ENCODE results near the gene POC5. TPM values are rescaled to one million over a fixed set of nuclear protein-coding genes. Genes with fewer than 3 reads are reported as not detected.
A peak's percentile ranks its signal among the peaks of the same experiment; 100 is the strongest.

Gene POC5
- total and polyA plus RNA-seq, 2 of the 8 experiments (the other 6 are each of a cell fraction or from before 2014, with no cell fraction given) = 11.2 to 12.1 TPM

- TF ChIP-seq TCF12 (IDR thresholded peaks at IDR 0.05; ENCODE audit: low read depth, low read length) (no peak), MAFK (IDR thresholded peaks at IDR 0.05; ENCODE audit: low read depth, low read length) (no peak), TEAD4 (IDR thresholded peaks at IDR 0.05; ENCODE audit: low read depth, low read length) (no peak), TAF7 (optimal IDR thresholded peaks at IDR 0.05; ENCODE audit: borderline replicate concordance, low read depth, low read length) (no peak), SUZ12 (IDR thresholded peaks at IDR 0.05; ENCODE audit: low read length) (no peak), EP300 (IDR thresholded peaks at IDR 0.05; ENCODE audit: borderline replicate concordance in 1 of 2, low read depth in 2 of 2, low read length in 2 of 2) (no peak), CREB1 (IDR thresholded peaks at IDR 0.05) (no peak), TAF1 (IDR thresholded peaks at IDR 0.05; ENCODE audit: low read depth, low read length) (no peak), CTBP2 (IDR thresholded peaks at IDR 0.05; ENCODE audit: borderline replicate concordance, insufficient read depth, insufficient read length, low read length) (no peak), POLR2AphosphoS5 (IDR thresholded peaks at IDR 0.05; ENCODE audit: low read depth, low read length) (no peak), SIRT6 (IDR thresholded peaks at IDR 0.05; ENCODE audit: low read length) (no peak), GABPA (IDR thresholded peaks at IDR 0.05; ENCODE audit: borderline replicate concordance, insufficient read depth, low read length) (no peak), KDM5A (IDR thresholded peaks at IDR 0.05; ENCODE audit: low read length) (no peak), MAX (IDR thresholded peaks at IDR 0.05) (no peak)
- H2BK5ac ChIP-seq (ENCODE audit: low read depth, low read length) = no peak overlapping the region
- FAIRE-seq (no peak), DNase-seq (ENCODE audit: low read depth in 1 of 2, low spot score in 2 of 2) (no peak)
- H4K8ac ChIP-seq (ENCODE audit: extremely low read depth, insufficient read depth, low read length) = peak overlapping the region; percentile 53; the same call in 1 of the 2 replicates
- no peak overlapping the region; a peak in 1 of 7 replicates for H3K9ac ChIP-seq (replicated peaks in 1 of 4; ENCODE audit: extremely low read depth in 1 of 4, low read depth in 3 of 4, low read length in 3 of 4)
- H3K56ac ChIP-seq (replicated peaks; ENCODE audit: insufficient read length, low read depth, low read length) = no peak overlapping the region
- no peaks in the 10 kb centered on the region for H3K79me1 ChIP-seq (ENCODE audit: low read depth, low read length)
- no peak overlapping the region for H2BK12ac ChIP-seq (ENCODE audit: low read depth, low read length)
- H2BK120ac ChIP-seq (replicated peaks; ENCODE audit: low read depth, low read length) = no peak overlapping the region
- no peaks in the 10 kb centered on the region for H3K23me2 ChIP-seq (ENCODE audit: low read depth, low read length)
- peaks cover 0 to 3% (median 1%) of the 10 kb centered on the region in 4 experiments; a peak in 3 of 7 replicates for H3K4me1 ChIP-seq (replicated peaks in 1 of 4; ENCODE audit: control insufficient read depth in 3 of 4, insufficient read depth in 4 of 4, low read length in 3 of 4)
- 97% methylated on average over 19 of the region's 19 CpGs; no CpG with 5 or more reads in 1 of the 2 experiments for WGBS, 2 experiments (ENCODE audit: extremely low coverage in 1 of 2, insufficient coverage in 1 of 2, insufficient read length in 1 of 2, insufficient replicate concordance in 2 of 2, low coverage in 1 of 2, low lambda C conversion rate in 2 of 2, missing lambda C conversion rate in 1 of 2)
- H2BK20ac ChIP-seq (ENCODE audit: low read length) = no peak overlapping the region
- no peaks in the 10 kb centered on the region for H4K20me1 ChIP-seq (replicated peaks in 1 of 2; ENCODE audit: control insufficient read depth in 1 of 2, insufficient read depth in 2 of 2, low read length in 2 of 2)
- H3K23ac ChIP-seq (ENCODE audit: insufficient read length) = no peak overlapping the region
- no peak overlapping the region; the same call in 1 of the 2 replicates for H2AFZ ChIP-seq (ENCODE audit: low read length)
- no peak overlapping the region for H2BK15ac ChIP-seq (ENCODE audit: low read length)
- H3K36me3 ChIP-seq (ENCODE audit: control insufficient read depth in 2 of 4, insufficient read depth in 4 of 4, low read length in 3 of 4) = no peaks in the 10 kb centered on the region
- H4K5ac ChIP-seq (ENCODE audit: insufficient read length, low read depth, low read length) = no peak overlapping the region
- no peak overlapping the region for H3K14ac ChIP-seq (ENCODE audit: insufficient read length)
- no peaks in the 10 kb centered on the region for H3K9me3 ChIP-seq (ENCODE audit: insufficient read depth in 2 of 2, low read depth in 1 of 2, low read length in 1 of 2)
- ChIA-PET POLR2A (ENCODE audit: partially characterized antibody) (interaction anchor here (0.8 kb wide), 1 partner anchor 43 kb away, joined by 4 read pairs; no protein-coding TSS in a partner anchor), CTCF (ENCODE audit: partially characterized antibody) (interaction anchor here (0.6 to 2.9 kb wide), 5 partner anchors 10 to 671 kb away, joined by 3 to 9 read pairs (median 4); no protein-coding TSS in a partner anchor)
- H3K27me3 ChIP-seq (replicated peaks in 1 of 4; ENCODE audit: control insufficient read depth in 3 of 4, extremely low read depth in 1 of 4, insufficient read depth in 3 of 4, low read length in 3 of 4) = no peaks in the 10 kb centered on the region
- no peak overlapping the region for H3K4me2 ChIP-seq (ENCODE audit: insufficient read depth in 1 of 2, low read depth in 2 of 2, low read length in 2 of 2)
- no peak overlapping the region for H3K27ac ChIP-seq (ENCODE audit: low read depth, low read length)
- H4K91ac ChIP-seq (replicated peaks; ENCODE audit: insufficient read length, low read length) = no peak overlapping the region
- H3K4me3 ChIP-seq (ENCODE audit: extremely low read depth in 1 of 4, insufficient read depth in 2 of 4, low read depth in 3 of 4, low read length in 4 of 4) = no peak overlapping the region
- no peak overlapping the region for H2AK5ac ChIP-seq (ENCODE audit: low read depth, low read length)
- H3K4ac ChIP-seq (replicated peaks; ENCODE audit: insufficient read length, low read depth, low read length) = no peak overlapping the region
- no peak overlapping the region for H3K18ac ChIP-seq (ENCODE audit: extremely low read depth, low read length)
- no peaks in the 10 kb centered on the region for H3K79me2 ChIP-seq (ENCODE audit: control insufficient read depth in 1 of 2, insufficient read depth in 2 of 2, low read length in 2 of 2)
Observed at GRCh38 chr5:75654693-75655295, 62.4 kb downstream of the POC5 start.

Measured in H1 (cell line).